Mucosa of stomach (tissue), 1 donor: ENCODE results near the gene NAV1.
A peak's percentile ranks its signal among the peaks of the same experiment; 100 is the strongest.
"Not testable (repeated sequence)": the region's sequence is repeated elsewhere in the genome, so short reads cannot be mapped to it uniquely, and the experiment has no call there.

Source experiments
- H3K27me3 ChIP-seq: one replicate; pipeline ENCODE4 v1.7.0; 2013; ENCODE audit warnings: mild to moderate bottlenecking, low read length; ENCODE audit not compliant: control insufficient read depth, insufficient read depth
- H3K36me3 ChIP-seq: one replicate; pipeline ENCODE4 v1.7.0; 2013; ENCODE audit warnings: low read length; ENCODE audit not compliant: control insufficient read depth, insufficient read depth
- H3K4me1 ChIP-seq: one replicate; pipeline ENCODE4 v1.7.0; 2013; ENCODE audit warnings: mild to moderate bottlenecking, low read length; ENCODE audit not compliant: control insufficient read depth, insufficient read depth
- H3K4me3 ChIP-seq: one replicate; pipeline ENCODE4 v1.7.0; 2013; ENCODE audit warnings: low read length
- H3K9ac ChIP-seq: one replicate; pipeline ENCODE4 v1.7.0; 2013; ENCODE audit warnings: mild to moderate bottlenecking, low read length, moderate library complexity
- H3K9me3 ChIP-seq: one replicate; pipeline ENCODE4 v1.7.0; 2013; ENCODE audit warnings: mild to moderate bottlenecking, low read length, moderate library complexity; ENCODE audit not compliant: control insufficient read depth
- donor health status: Pancreatic carcinoma.

The NAV1 gene

DNA sequence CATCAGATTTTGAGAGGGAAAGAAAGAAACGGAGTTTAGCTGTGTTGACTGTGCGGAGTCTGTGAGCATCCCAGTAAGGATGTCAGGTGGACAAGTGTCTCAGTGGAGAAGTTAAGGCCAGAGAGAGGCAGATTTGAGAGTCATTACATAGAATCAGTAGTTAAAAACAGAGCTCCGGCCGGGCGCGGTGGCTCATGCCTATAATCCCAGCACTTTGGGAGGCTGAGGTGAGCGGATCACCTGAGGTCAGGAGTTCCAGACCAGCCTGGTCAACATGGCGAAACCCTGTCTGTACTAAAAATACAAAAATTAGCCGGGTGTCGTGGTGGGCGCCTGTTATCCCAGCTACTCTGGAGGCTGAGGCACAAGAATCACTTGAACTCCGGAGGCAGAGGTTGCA, 42.4 kb downstream of the NAV1 start:
- H3K4me1 ChIP-seq, result peaks cover 16% of the 10 kb centered on the region
- not testable (repeated sequence) for H3K9ac ChIP-seq, H3K4me3 ChIP-seq, H3K9me3 ChIP-seq, H3K36me3 ChIP-seq, H3K27me3 ChIP-seq

DNA sequence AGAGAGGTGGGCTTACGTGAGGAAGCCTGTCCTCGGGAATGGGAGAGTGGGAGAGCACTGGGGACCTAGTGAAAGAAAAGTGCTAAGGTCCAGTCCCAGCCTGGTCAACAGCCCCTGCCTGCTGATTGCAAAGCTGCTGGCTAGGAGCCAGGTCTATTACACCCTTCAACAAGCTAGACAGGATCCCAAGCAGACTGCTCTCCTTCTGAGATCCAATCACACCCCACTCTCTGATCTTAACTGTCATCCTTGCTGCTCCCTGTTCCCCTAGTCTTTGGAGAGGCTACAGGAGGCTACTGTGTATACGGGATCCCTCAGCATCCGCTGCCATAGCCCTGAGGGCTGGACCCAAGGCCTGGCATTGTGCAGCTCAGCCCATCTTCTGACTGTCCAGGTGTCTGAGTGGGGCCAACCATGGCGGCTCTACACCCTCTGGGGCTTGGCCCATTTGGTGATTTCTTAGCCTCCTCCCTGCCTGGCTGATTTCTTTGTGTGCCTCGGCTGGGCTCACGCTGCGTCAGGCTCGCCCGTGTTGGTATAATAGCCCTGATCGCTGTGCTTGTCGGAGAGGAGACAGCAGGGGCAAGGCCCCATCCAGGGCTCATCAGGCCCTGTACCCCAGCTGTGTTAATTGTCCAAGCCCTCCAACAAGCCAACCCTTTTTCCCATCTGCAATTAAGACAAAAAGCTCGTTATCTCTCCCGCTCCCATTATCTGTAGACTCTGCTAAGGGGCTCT, 43.9 kb downstream of the NAV1 start:
- peaks cover 16% of the 10 kb centered on the region for H3K4me1 ChIP-seq
- peaks cover 4% of the 10 kb centered on the region for H3K27me3 ChIP-seq
- peak overlapping the region; percentile 37 for H3K9ac ChIP-seq
- no peaks in the 10 kb centered on the region for H3K36me3 ChIP-seq
- H3K4me3 ChIP-seq, result no peak overlapping the region
- H3K9me3 ChIP-seq, result no peaks in the 10 kb centered on the region

GRCh38 chr1:201583663-201584062, 44.7 kb downstream of the NAV1 start:
- Histone ChIP-seq H3K27me3 (peaks cover 4% of the 10 kb centered on the region), H3K4me1 (peaks cover 16% of the 10 kb centered on the region), H3K36me3 (no peaks in the 10 kb centered on the region), H3K9ac (no peak overlapping the region), H3K9me3 (no peaks in the 10 kb centered on the region), H3K4me3 (no peak overlapping the region)

- Histone ChIP-seq H3K4me1 (peaks cover 16% of the 10 kb centered on the region), H3K9ac (no peak overlapping the region), H3K9me3 (no peaks in the 10 kb centered on the region), H3K27me3 (peaks cover 4% of the 10 kb centered on the region), H3K36me3 (no peaks in the 10 kb centered on the region), H3K4me3 (no peak overlapping the region)
These were observed 45.7 kb downstream of the NAV1 start for GRCh38 chr1:201584471-201585092.

DNA sequence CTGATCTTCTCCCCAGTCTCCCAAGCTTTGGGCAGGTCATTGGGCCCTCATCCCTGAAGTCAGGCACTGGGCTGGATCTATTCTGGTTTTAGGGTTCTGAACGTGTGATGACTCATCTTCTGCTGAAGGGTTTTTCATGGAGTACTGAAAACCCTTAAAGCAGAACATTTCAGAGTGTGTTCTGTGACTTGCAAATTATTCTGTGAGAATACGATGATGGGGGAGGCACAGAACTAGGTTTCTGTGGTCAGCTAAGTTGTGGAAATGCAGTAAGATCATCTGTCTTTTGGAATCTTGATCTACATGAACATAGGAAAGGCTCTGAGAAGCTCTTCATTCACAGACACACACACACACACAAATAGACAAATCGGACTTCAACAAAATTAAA, 46.2 kb downstream of the NAV1 start:
- Histone ChIP-seq H3K4me1 (peaks cover 16% of the 10 kb centered on the region), H3K27me3 (peaks cover 4% of the 10 kb centered on the region), H3K9ac (no peak overlapping the region), H3K4me3 (no peak overlapping the region), H3K9me3 (no peaks in the 10 kb centered on the region), H3K36me3 (no peaks in the 10 kb centered on the region)

- Histone ChIP-seq H3K27me3 (peaks cover 4% of the 10 kb centered on the region), H3K4me3 (no peak overlapping the region), H3K4me1 (peaks cover 16% of the 10 kb centered on the region), H3K9ac (no peak overlapping the region), H3K9me3 (no peaks in the 10 kb centered on the region), H3K36me3 (no peaks in the 10 kb centered on the region)
These were observed 47.0 kb downstream of the NAV1 start for GRCh38 chr1:201585901-201586300.

DNA sequence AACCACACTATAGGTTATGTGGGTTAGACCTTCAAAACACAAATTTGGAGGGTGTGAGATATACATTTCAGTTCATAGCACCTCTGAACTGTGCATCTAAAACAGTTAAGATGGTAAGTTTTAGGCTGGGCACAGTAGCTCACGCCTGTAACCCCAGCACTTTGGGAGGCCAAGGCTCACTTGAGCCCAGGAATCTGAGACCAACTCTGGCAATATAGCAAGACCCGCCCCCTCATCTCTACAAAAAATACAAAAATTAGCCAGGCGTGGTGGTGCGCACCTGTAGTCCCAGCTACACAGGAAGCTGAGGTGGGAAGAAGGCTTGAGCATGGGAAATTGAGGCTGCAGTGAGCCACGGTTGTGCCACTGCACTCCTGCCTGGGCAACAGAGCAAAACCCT, 47.9 kb downstream of the NAV1 start:
- Histone ChIP-seq H3K27me3 (peaks cover 4% of the 10 kb centered on the region), H3K4me1 (peaks cover 16% of the 10 kb centered on the region), H3K9ac (no peak overlapping the region), H3K36me3 (no peaks in the 10 kb centered on the region), H3K9me3 (no peaks in the 10 kb centered on the region), H3K4me3 (no peak overlapping the region)

DNA sequence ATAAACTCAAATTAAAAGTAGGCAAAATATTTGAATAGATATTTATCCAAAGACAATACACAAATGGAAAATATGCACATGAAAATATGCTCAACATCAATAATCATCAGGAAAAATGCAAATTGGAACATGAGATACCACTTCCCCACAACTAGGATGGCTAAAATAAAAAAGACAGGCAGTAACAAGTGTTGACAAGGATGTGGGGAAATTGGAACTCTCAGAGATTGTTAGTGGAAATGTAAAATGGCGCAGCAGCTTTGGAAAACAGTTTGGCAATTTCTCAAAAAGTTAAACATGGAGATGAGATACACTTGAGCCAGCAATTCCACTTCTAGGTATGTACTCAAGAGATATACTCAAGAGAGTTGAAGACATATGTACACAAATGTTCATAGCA, 48.8 kb downstream of the NAV1 start:
- no peaks in the 10 kb centered on the region for H3K9me3 ChIP-seq
- no peaks in the 10 kb centered on the region for H3K36me3 ChIP-seq
- H3K27me3 ChIP-seq, result no peaks in the 10 kb centered on the region
- H3K4me1 ChIP-seq, result peaks cover 9% of the 10 kb centered on the region
- H3K4me3 ChIP-seq, result no peak overlapping the region
- no peak overlapping the region for H3K9ac ChIP-seq
